Kidney epithelial cell (primary cell): ENCODE data around the gene ATP8B2. TPM values are rescaled to one million over a fixed set of nuclear protein-coding genes. Genes with fewer than 3 reads are reported as not detected.

Experiments used
- DNase-seq: peaks from one replicate; pipeline ENCODE4 v3.0.0-alpha.2; 2010; ENCODE audit warnings: low read depth
- H3K27me3 ChIP-seq: 2 replicates; pipeline ENCODE4 v1.6.0; 2011; ENCODE audit warnings: low read length; ENCODE audit not compliant: control insufficient read depth, insufficient read depth
- H3K36me3 ChIP-seq: 2 replicates; pipeline ENCODE4 v1.5.1; 2011; ENCODE audit warnings: low read length; ENCODE audit not compliant: control insufficient read depth, insufficient read depth
- H3K4me3 ChIP-seq: 2 replicates; pipeline ENCODE4 v1.5.1; 2011; ENCODE audit warnings: low read depth, mild to moderate bottlenecking, control low read depth, low read length
- CTCF ChIP-seq: IDR thresholded peaks from 2 replicates; pipeline ENCODE4 v1.5.1; 2011; ENCODE audit warnings: mild to moderate bottlenecking, moderate library complexity, low read length, control low read depth, inconsistent platforms; ENCODE audit not compliant: insufficient read depth, poor library complexity, severe bottlenecking
- total RNA-seq: library from RNA; depleted of rRNA; stranded (reverse); fragments of >200 nt; gene quantifications from 2 replicates; pipeline ENCODE4 v1.2.3, GENCODE V29; 2015

The ATP8B2 gene
- total RNA-seq, 1 donor from 2014 or later = 45.2 TPM

DNA sequence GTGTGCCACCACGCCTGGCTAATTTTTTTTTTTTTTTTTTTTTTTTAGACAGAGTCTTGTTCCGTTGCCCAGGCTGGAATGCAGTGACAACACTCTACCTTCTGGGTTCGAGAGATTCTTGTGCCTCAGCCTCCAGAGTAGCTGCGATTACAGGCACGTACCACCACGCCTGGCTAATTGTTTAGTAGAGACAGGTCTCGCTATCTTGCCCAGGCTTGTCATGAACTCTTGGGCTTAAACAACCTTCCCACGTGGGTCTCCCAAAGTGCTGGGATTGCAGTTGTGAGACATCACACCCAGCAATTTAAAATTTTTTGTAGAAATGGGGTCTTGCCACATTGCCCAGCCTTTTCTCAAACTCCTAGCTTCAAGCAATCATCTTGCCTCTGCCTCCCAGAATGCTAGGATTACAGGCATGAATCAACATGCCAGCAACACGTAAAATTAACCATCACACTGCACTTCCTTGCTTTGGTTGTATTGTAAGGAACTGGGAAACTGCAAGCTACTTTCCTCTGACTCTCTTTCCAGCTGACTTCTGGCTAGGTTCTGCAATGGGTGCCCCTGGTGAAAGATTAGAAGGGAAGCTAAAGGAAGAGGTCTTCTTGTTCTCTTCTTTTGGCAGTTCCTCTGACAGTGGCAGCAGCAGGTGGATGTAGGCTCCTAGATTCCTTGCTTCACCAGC is 65.9 kb downstream of the ATP8B2 start:
- no peak for TF ChIP-seq CTCF
- Histone ChIP-seq H3K27me3 (no peaks in the 10 kb centered on the region), H3K36me3 (no peaks in the 10 kb centered on the region), H3K4me3 (no peak overlapping the region)
- no peak for DNase-seq

- DNase-seq = no peak
- no peaks in the 10 kb centered on the region for H3K27me3 ChIP-seq
- TF ChIP-seq CTCF = no peak
- H3K36me3 ChIP-seq = no peaks in the 10 kb centered on the region
- H3K4me3 ChIP-seq = no peak overlapping the region
These were observed 72.8 kb downstream of the ATP8B2 start for GRCh38 chr1:154398141-154398540.

- no peak for DNase-seq
- H3K27me3 ChIP-seq = no peaks in the 10 kb centered on the region
- H3K36me3 ChIP-seq = no peaks in the 10 kb centered on the region
- no peak overlapping the region for H3K4me3 ChIP-seq
- TF ChIP-seq CTCF = no peak
These were observed 73.4 kb downstream of the ATP8B2 start for GRCh38 chr1:154398678-154399077.

GRCh38 chr1:154400381-154400801 is 75.1 kb downstream of the ATP8B2 start:
- no peak for TF ChIP-seq CTCF
- Histone ChIP-seq H3K36me3 (no peaks in the 10 kb centered on the region), H3K4me3 (no peak overlapping the region), H3K27me3 (no peaks in the 10 kb centered on the region)
- DNase-seq = no peak

Other genes starting within 250 kb of the ATP8B2 start
- gene NUP210L, start 170.5 kb upstream of the ATP8B2 start, total RNA-seq = not detected in 2 replicates
- 434 and 529 TPM in 2 replicates for gene TPM3, start 133.4 kb upstream of the ATP8B2 start, total RNA-seq
- not detected in 2 replicates for gene CFAP141, start 119.2 kb upstream of the ATP8B2 start, total RNA-seq
- 61.7 and 70.9 TPM in 2 replicates for gene UBAP2L, start 104.6 kb upstream of the ATP8B2 start, total RNA-seq
- 106 and 117 TPM in 2 replicates for gene HAX1, start 52.9 kb upstream of the ATP8B2 start, total RNA-seq
- gene AQP10, start 4.4 kb upstream of the ATP8B2 start, total RNA-seq = not detected in 2 replicates
- 9.6 and 11.7 TPM in 2 replicates for gene IL6R, start 79.8 kb downstream of the ATP8B2 start, total RNA-seq
- gene TDRD10, start 176.7 kb downstream of the ATP8B2 start, total RNA-seq = not detected in 2 replicates
- gene SHE, start 176.9 kb downstream of the ATP8B2 start, total RNA-seq = under 0.01 TPM in 1 of 2 replicates, not detected in the other
- gene UBE2Q1, start 233.1 kb downstream of the ATP8B2 start, total RNA-seq = 42.7 and 46.5 TPM in 2 replicates
- 2.5 and 3.1 TPM in 2 replicates for gene CHRNB2, start 242.3 kb downstream of the ATP8B2 start, total RNA-seq